ENCODE results near the gene C19orf38.

GRCh38 chr19:10887616-10888367 is 39.6 kb downstream of the C19orf38 start:
- no peak for TF ChIP-seq CTCF (IDR thresholded peaks at IDR 0.05; ENCODE audit: low read depth, low read length)
- TF ChIP-seq EZH2phosphoT487 (IDR thresholded peaks at IDR 0.05; ENCODE audit: low read depth), result no peak
